WTC11 (cell line): ENCODE measurements around the gene IGLL1. TPM values are rescaled to one million over a fixed set of nuclear protein-coding genes. Genes with fewer than 3 reads are reported as not detected.

Source experiments
- ATAC-seq: fragments of 200-7000 bp; cut with Tn5 transposase; 2 replicates; pipeline ENCODE4 v1.10.0; 2021; ENCODE audit warnings: mild to moderate bottlenecking, moderate library complexity
- CTCF ChIA-PET: fragments of 300-600 bp; sonication (Branson Sonifier 250); formaldehyde crosslinking; loops from one replicate; lab custom pipeline; 2021; ENCODE audit warnings: antibody characterized with exemption; lab: Charles Lee
- POLR2A ChIA-PET: fragments of 350-600 bp; sonication (Branson Sonifier 250); formaldehyde crosslinking; loops from one replicate; lab custom pipeline; 2021; ENCODE audit warnings: antibody characterized with exemption; lab: Charles Lee
- DNase-seq: peaks from one replicate; pipeline ENCODE4 v3.0.0; 2021; ENCODE audit warnings: low spot score
- H3K27ac Mint-ChIP-seq: 2 replicates; pipeline ENCODE4 v1.8.0; 2021; ENCODE audit warnings: mixed read lengths
- H3K27me3 Mint-ChIP-seq: 2 replicates; pipeline ENCODE4 v1.8.0; 2021; ENCODE audit warnings: low read depth, mild to moderate bottlenecking, moderate library complexity, mixed read lengths
- H3K36me3 Mint-ChIP-seq: 2 replicates; pipeline ENCODE4 v1.8.0; 2021; ENCODE audit warnings: mixed read lengths
- H3K4me1 Mint-ChIP-seq: 2 replicates; pipeline ENCODE4 v1.8.0; 2022; ENCODE audit warnings: mixed read lengths
- H3K4me3 Mint-ChIP-seq: 2 replicates; pipeline ENCODE4 v1.8.0; 2021; ENCODE audit warnings: mild to moderate bottlenecking, moderate library complexity, mixed read lengths
- H3K9me3 Mint-ChIP-seq: 2 replicates; pipeline ENCODE4 v1.8.0; 2021; ENCODE audit warnings: mixed read lengths
- CREB1 ChIP-seq: sonication (generic); formaldehyde crosslinking; IDR thresholded peaks from 2 replicates; pipeline ENCODE4 v1.8.0; 2023; ENCODE audit warnings: mild to moderate bottlenecking, missing genetic modification reagents
- CREM ChIP-seq: sonication (generic); formaldehyde crosslinking; IDR thresholded peaks from 2 replicates; pipeline ENCODE4 v1.8.1; 2022; ENCODE audit warnings: mild to moderate bottlenecking, missing genetic modification reagents, moderate library complexity
- FOXK1 ChIP-seq: sonication (generic); formaldehyde crosslinking; IDR thresholded peaks from 2 replicates; pipeline ENCODE4 v1.8.0; 2022; ENCODE audit warnings: mild to moderate bottlenecking, moderate library complexity, missing genetic modification reagents
- GABPB1 ChIP-seq: sonication (generic); formaldehyde crosslinking; IDR thresholded peaks from 2 replicates; pipeline ENCODE4 v1.8.1; 2023; ENCODE audit warnings: mild to moderate bottlenecking, missing genetic modification reagents
- IRF2 ChIP-seq: sonication (generic); formaldehyde crosslinking; IDR thresholded peaks from 2 replicates; pipeline ENCODE4 v1.8.0; 2022; ENCODE audit warnings: low read depth, missing genetic modification reagents, borderline replicate concordance
- KAT7 ChIP-seq: sonication (generic); formaldehyde crosslinking; IDR thresholded peaks from 2 replicates; pipeline ENCODE4 v1.8.1; 2023; ENCODE audit warnings: missing genetic modification reagents, mild to moderate bottlenecking, borderline replicate concordance
- NFE2L1 ChIP-seq: sonication (generic); formaldehyde crosslinking; IDR thresholded peaks from 2 replicates; pipeline ENCODE4 v1.8.1; 2023; ENCODE audit warnings: missing genetic modification reagents
- NFYB ChIP-seq: sonication (generic); formaldehyde crosslinking; conservative IDR thresholded peaks from 2 replicates; pipeline ENCODE4 v1.8.0; 2022; ENCODE audit warnings: low read depth, missing genetic modification reagents
- NR1H2 ChIP-seq: sonication (generic); formaldehyde crosslinking; IDR thresholded peaks from 2 replicates; pipeline ENCODE4 v1.9.0; 2021; ENCODE audit warnings: mild to moderate bottlenecking, moderate library complexity, missing genetic modification reagents
- SMAD4 ChIP-seq: sonication (generic); formaldehyde crosslinking; IDR thresholded peaks from 2 replicates; pipeline ENCODE4 v1.8.0; 2022; ENCODE audit warnings: mild to moderate bottlenecking, missing genetic modification reagents
- SP1 ChIP-seq: sonication (generic); formaldehyde crosslinking; conservative IDR thresholded peaks from 2 replicates; pipeline ENCODE4 v1.8.1; 2022; ENCODE audit warnings: missing genetic modification reagents
- TP53 ChIP-seq: sonication (generic); formaldehyde crosslinking; IDR thresholded peaks from 2 replicates; pipeline ENCODE4 v1.8.1; 2023; ENCODE audit warnings: mild to moderate bottlenecking, missing genetic modification reagents
- ZBTB21 ChIP-seq: sonication (generic); formaldehyde crosslinking; IDR thresholded peaks from 2 replicates; pipeline ENCODE4 v1.8.1; 2023; ENCODE audit warnings: mild to moderate bottlenecking, missing genetic modification reagents, borderline replicate concordance
- ZNF219 ChIP-seq: sonication (generic); formaldehyde crosslinking; IDR thresholded peaks from 2 replicates; pipeline ENCODE4 v1.8.0; 2023; ENCODE audit warnings: missing genetic modification reagents, mild to moderate bottlenecking, borderline replicate concordance
- ZNF671 ChIP-seq: fragments of 250-450 bp; sonication (Bioruptor Pico); IDR thresholded peaks from 2 replicates; pipeline ENCODE4 v1.8.0; 2021; ENCODE audit warnings: mild to moderate bottlenecking
- total RNA-seq: library from RNA; stranded (reverse); gene quantifications from 3 replicates; pipeline ENCODE4 v1.2.3, GENCODE V29; 2021
- TF ChIP-seq, protein P1 (sequence below): sonication (generic); formaldehyde crosslinking; conservative IDR thresholded peaks from 2 replicates; pipeline ENCODE4 v1.8.1; 2023; ENCODE audit warnings: mild to moderate bottlenecking, low read depth, missing genetic modification reagents, moderate library complexity
- TF ChIP-seq, protein P2 (sequence below): sonication (generic); formaldehyde crosslinking; IDR thresholded peaks from 2 replicates; pipeline ENCODE4 v1.8.0; 2023; ENCODE audit warnings: mild to moderate bottlenecking, missing genetic modification reagents
- TF ChIP-seq, protein P3 (sequence below): sonication (generic); formaldehyde crosslinking; IDR thresholded peaks from 2 replicates; pipeline ENCODE4 v1.8.1; 2023; ENCODE audit warnings: mild to moderate bottlenecking, missing genetic modification reagents, moderate library complexity
- TF ChIP-seq, protein P4 (sequence below): sonication (generic); formaldehyde crosslinking; IDR thresholded peaks from 2 replicates; pipeline ENCODE4 v1.8.1; 2022; ENCODE audit warnings: low read depth, mild to moderate bottlenecking, moderate library complexity, missing genetic modification reagents, borderline replicate concordance
- TF ChIP-seq, protein P5 (sequence below): sonication (generic); formaldehyde crosslinking; IDR thresholded peaks from 2 replicates; pipeline ENCODE4 v1.8.0; 2022; ENCODE audit warnings: mild to moderate bottlenecking, missing genetic modification reagents
- TF ChIP-seq, protein P6 (sequence below): sonication (generic); formaldehyde crosslinking; IDR thresholded peaks from 2 replicates; pipeline ENCODE4 v1.8.0; 2022; ENCODE audit warnings: mild to moderate bottlenecking, missing genetic modification reagents
- TF ChIP-seq, protein P7 (sequence below): sonication (generic); formaldehyde crosslinking; IDR thresholded peaks from 2 replicates; pipeline ENCODE4 v1.8.1; 2022; ENCODE audit warnings: mild to moderate bottlenecking, missing genetic modification reagents, moderate library complexity, borderline replicate concordance
- TF ChIP-seq, protein P8 (sequence below): sonication (generic); formaldehyde crosslinking; IDR thresholded peaks from 2 replicates; pipeline ENCODE4 v1.8.1; 2022; ENCODE audit warnings: missing genetic modification reagents, borderline replicate concordance

Gene IGLL1
- total RNA-seq, 1 experiment from 2014 or later = not detected

DNA sequence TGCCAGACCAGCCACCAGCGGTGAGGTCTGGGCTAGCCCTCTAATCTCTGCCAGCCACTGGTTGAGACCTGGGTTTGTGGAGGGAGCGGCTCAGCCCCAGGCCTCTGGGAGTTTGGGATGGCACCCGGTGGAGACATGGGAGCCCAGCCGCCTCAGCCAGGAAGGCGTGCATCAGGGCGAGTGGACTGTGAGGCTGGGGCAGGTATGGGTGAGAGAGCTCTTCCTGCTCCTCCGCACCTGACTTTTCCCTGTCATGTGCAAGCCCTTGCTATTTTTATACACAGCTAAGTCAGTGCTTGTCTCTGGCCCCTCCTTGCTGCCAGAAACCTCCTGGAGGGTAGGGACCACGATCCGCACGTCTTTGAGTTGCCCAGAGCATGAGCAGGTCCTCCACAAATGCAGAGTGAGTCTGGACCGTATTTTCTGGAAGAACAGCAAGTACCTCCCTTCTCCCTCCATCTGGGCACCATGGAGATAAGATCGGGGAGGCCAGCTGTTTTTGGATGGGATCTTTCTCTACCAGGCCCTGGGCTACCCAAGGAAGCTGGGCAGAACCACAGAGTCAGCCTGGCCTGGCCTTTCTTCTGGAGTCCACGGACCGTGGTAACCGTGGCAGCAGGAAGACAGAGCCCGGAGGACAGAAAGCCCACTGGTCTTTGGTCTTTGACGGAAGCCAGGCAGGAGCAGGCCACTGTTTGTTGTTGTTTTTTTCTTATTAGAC is 53.3 kb downstream of the IGLL1 start:
- TF ChIP-seq IRF2 (CRISPR knock-in tag) (no peak), SMAD4 (CRISPR knock-in tag) (no peak), NFE2L1 (CRISPR knock-in tag) (no peak), ZNF671 (CRISPR knock-in tag) (no peak), ZNF219 (CRISPR knock-in tag) (no peak), NFYB (CRISPR knock-in tag) (no peak), KAT7 (no peak), CREB1 (CRISPR knock-in tag) (no peak), NR1H2 (CRISPR knock-in tag) (no peak)
- TF ChIP-seq, protein P1, sequence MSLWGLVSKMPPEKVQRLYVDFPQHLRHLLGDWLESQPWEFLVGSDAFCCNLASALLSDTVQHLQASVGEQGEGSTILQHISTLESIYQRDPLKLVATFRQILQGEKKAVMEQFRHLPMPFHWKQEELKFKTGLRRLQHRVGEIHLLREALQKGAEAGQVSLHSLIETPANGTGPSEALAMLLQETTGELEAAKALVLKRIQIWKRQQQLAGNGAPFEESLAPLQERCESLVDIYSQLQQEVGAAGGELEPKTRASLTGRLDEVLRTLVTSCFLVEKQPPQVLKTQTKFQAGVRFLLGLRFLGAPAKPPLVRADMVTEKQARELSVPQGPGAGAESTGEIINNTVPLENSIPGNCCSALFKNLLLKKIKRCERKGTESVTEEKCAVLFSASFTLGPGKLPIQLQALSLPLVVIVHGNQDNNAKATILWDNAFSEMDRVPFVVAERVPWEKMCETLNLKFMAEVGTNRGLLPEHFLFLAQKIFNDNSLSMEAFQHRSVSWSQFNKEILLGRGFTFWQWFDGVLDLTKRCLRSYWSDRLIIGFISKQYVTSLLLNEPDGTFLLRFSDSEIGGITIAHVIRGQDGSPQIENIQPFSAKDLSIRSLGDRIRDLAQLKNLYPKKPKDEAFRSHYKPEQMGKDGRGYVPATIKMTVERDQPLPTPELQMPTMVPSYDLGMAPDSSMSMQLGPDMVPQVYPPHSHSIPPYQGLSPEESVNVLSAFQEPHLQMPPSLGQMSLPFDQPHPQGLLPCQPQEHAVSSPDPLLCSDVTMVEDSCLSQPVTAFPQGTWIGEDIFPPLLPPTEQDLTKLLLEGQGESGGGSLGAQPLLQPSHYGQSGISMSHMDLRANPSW (CRISPR knock-in tag) = no peak
- TF ChIP-seq, protein P2, sequence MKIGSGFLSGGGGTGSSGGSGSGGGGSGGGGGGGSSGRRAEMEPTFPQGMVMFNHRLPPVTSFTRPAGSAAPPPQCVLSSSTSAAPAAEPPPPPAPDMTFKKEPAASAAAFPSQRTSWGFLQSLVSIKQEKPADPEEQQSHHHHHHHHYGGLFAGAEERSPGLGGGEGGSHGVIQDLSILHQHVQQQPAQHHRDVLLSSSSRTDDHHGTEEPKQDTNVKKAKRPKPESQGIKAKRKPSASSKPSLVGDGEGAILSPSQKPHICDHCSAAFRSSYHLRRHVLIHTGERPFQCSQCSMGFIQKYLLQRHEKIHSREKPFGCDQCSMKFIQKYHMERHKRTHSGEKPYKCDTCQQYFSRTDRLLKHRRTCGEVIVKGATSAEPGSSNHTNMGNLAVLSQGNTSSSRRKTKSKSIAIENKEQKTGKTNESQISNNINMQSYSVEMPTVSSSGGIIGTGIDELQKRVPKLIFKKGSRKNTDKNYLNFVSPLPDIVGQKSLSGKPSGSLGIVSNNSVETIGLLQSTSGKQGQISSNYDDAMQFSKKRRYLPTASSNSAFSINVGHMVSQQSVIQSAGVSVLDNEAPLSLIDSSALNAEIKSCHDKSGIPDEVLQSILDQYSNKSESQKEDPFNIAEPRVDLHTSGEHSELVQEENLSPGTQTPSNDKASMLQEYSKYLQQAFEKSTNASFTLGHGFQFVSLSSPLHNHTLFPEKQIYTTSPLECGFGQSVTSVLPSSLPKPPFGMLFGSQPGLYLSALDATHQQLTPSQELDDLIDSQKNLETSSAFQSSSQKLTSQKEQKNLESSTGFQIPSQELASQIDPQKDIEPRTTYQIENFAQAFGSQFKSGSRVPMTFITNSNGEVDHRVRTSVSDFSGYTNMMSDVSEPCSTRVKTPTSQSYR (CRISPR knock-in tag) = no peak
- TF ChIP-seq, protein P3, sequence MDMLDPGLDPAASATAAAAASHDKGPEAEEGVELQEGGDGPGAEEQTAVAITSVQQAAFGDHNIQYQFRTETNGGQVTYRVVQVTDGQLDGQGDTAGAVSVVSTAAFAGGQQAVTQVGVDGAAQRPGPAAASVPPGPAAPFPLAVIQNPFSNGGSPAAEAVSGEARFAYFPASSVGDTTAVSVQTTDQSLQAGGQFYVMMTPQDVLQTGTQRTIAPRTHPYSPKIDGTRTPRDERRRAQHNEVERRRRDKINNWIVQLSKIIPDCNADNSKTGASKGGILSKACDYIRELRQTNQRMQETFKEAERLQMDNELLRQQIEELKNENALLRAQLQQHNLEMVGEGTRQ (CRISPR knock-in tag) = no peak
- TF ChIP-seq, protein P4, sequence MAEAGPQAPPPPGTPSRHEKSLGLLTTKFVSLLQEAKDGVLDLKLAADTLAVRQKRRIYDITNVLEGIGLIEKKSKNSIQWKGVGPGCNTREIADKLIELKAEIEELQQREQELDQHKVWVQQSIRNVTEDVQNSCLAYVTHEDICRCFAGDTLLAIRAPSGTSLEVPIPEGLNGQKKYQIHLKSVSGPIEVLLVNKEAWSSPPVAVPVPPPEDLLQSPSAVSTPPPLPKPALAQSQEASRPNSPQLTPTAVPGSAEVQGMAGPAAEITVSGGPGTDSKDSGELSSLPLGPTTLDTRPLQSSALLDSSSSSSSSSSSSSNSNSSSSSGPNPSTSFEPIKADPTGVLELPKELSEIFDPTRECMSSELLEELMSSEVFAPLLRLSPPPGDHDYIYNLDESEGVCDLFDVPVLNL (CRISPR knock-in tag) = no peak
- TF ChIP-seq, protein P5, sequence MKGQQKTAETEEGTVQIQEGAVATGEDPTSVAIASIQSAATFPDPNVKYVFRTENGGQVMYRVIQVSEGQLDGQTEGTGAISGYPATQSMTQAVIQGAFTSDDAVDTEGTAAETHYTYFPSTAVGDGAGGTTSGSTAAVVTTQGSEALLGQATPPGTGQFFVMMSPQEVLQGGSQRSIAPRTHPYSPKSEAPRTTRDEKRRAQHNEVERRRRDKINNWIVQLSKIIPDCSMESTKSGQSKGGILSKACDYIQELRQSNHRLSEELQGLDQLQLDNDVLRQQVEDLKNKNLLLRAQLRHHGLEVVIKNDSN (CRISPR knock-in tag) = no peak
- TF ChIP-seq, all 79 proteins: peak for 0
- H3K27ac Mint-ChIP-seq = no peak overlapping the region
- H3K4me1 Mint-ChIP-seq = peaks cover 23% of the 10 kb centered on the region
- no peak for ATAC-seq
- no peaks in the 10 kb centered on the region for H3K36me3 Mint-ChIP-seq
- DNase-seq = no peak
- ChIA-PET CTCF (interaction anchor here (1.9 kb wide), 1 partner anchor 65 kb away, joined by 4 read pairs; no protein-coding TSS in a partner anchor), POLR2A (no interaction called here)
- H3K27me3 Mint-ChIP-seq = peaks cover 60% of the 10 kb centered on the region
- H3K9me3 Mint-ChIP-seq = no peaks in the 10 kb centered on the region
- H3K4me3 Mint-ChIP-seq = no peak overlapping the region

DNA sequence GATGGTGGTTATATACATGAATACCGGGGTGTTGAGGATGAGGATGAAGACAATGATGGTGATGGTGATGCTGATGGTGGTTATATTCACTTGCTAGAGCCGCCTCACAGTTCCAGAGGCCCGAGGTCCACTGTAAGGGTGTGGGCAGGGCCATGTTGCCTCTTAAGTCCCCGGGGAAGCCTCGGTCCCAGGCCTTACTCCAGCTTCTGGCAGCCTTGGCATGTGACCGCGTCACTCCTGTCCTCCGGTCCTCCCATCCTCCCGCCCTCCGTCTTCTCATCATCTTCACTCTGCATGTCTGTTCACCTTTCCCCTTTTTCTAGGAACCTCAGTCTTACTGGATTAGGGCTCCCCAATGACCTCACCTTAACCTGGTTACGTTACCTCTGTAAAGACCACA is 54.6 kb downstream of the IGLL1 start:
- Mint-ChIP-seq H3K27me3 (peaks cover 67% of the 10 kb centered on the region), H3K27ac (no peak overlapping the region), H3K4me1 (peaks cover 26% of the 10 kb centered on the region)
- TF ChIP-seq, protein P6, sequence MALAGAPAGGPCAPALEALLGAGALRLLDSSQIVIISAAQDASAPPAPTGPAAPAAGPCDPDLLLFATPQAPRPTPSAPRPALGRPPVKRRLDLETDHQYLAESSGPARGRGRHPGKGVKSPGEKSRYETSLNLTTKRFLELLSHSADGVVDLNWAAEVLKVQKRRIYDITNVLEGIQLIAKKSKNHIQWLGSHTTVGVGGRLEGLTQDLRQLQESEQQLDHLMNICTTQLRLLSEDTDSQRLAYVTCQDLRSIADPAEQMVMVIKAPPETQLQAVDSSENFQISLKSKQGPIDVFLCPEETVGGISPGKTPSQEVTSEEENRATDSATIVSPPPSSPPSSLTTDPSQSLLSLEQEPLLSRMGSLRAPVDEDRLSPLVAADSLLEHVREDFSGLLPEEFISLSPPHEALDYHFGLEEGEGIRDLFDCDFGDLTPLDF (CRISPR knock-in tag) = no peak
- TF ChIP-seq GABPB1 (CRISPR knock-in tag) = no peak
- no peak for TF ChIP-seq ZBTB21
- no peak for TF ChIP-seq SP1 (CRISPR knock-in tag)
- TF ChIP-seq, protein P7, sequence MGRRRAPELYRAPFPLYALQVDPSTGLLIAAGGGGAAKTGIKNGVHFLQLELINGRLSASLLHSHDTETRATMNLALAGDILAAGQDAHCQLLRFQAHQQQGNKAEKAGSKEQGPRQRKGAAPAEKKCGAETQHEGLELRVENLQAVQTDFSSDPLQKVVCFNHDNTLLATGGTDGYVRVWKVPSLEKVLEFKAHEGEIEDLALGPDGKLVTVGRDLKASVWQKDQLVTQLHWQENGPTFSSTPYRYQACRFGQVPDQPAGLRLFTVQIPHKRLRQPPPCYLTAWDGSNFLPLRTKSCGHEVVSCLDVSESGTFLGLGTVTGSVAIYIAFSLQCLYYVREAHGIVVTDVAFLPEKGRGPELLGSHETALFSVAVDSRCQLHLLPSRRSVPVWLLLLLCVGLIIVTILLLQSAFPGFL (CRISPR knock-in tag) = no peak
- TF ChIP-seq, protein P8, sequence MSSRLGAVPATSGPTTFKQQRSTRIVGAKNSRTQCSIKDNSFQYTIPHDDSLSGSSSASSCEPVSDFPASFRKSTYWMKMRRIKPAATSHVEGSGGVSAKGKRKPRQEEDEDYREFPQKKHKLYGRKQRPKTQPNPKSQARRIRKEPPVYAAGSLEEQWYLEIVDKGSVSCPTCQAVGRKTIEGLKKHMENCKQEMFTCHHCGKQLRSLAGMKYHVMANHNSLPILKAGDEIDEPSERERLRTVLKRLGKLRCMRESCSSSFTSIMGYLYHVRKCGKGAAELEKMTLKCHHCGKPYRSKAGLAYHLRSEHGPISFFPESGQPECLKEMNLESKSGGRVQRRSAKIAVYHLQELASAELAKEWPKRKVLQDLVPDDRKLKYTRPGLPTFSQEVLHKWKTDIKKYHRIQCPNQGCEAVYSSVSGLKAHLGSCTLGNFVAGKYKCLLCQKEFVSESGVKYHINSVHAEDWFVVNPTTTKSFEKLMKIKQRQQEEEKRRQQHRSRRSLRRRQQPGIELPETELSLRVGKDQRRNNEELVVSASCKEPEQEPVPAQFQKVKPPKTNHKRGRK (CRISPR knock-in tag) = no peak
- no peak for TF ChIP-seq FOXK1 (CRISPR knock-in tag)
- TF ChIP-seq TP53 = no peak
- TF ChIP-seq CREM = no peak

More for the DNA sequence above, 54.6 kb downstream of the IGLL1 start:
- POLR2A ChIA-PET = no interaction called here
- ATAC-seq (no peak), DNase-seq (no peak)
- Mint-ChIP-seq H3K9me3 (no peaks in the 10 kb centered on the region), H3K36me3 (no peaks in the 10 kb centered on the region), H3K4me3 (no peak overlapping the region)
- CTCF ChIA-PET = no interaction called here
